ENCODE measurements around the gene SPTLC3. TPM values are rescaled to one million over a fixed set of nuclear protein-coding genes. Genes with fewer than 3 reads are reported as not detected.

Gene SPTLC3
- total and polyA plus RNA-seq, 3 experiments from 2014 or later: 1.7 TPM; not detected in 2

GRCh38 chr20:13068336-13068735 lies 59.6 kb downstream of the SPTLC3 start:
- Mint-ChIP-seq H3K27ac (no peak overlapping the region), H3K4me3 (no peak overlapping the region), H3K36me3 (peaks cover 0 to 9% (median 1%) of the 10 kb centered on the region in 3 donors), H3K9me3 (peaks cover 2 to 11% (median 10%) of the 10 kb centered on the region in 5 donors), H3K4me1 (no peaks in the 10 kb centered on the region), H3K27me3 (peaks cover 1 to 8% of the 10 kb centered on the region in 2 donors)
- no peaks in the 10 kb centered on the region for H3K27me3 ChIP-seq (ENCODE audit: insufficient read depth, low read length, poor library complexity, severe bottlenecking)
- no peaks in the 10 kb centered on the region for H3K4me1 ChIP-seq (ENCODE audit: insufficient read depth, low read length)
- no peaks in the 10 kb centered on the region for H3K9me3 ChIP-seq (ENCODE audit: low read length)
- H3K27ac ChIP-seq (ENCODE audit: low read depth, low read length): no peak overlapping the region
- no peak overlapping the region for H3K4me3 ChIP-seq (ENCODE audit: low read length)
- no peak for DNase-seq
- ChIA-PET CTCF (no interaction called here), POLR2A (no interaction called here)
- H3K36me3 ChIP-seq (ENCODE audit: insufficient read depth, low read length): no peaks in the 10 kb centered on the region

- ChIA-PET CTCF (no interaction called here), POLR2A (no interaction called here)
- Histone ChIP-seq H3K27me3 (ENCODE audit: insufficient read depth, low read length, poor library complexity, severe bottlenecking) (no peaks in the 10 kb centered on the region), H3K4me1 (ENCODE audit: insufficient read depth, low read length) (no peaks in the 10 kb centered on the region), H3K36me3 (ENCODE audit: insufficient read depth, low read length) (no peaks in the 10 kb centered on the region), H3K9me3 (ENCODE audit: low read length) (no peaks in the 10 kb centered on the region), H3K4me3 (ENCODE audit: low read length) (no peak overlapping the region), H3K27ac (ENCODE audit: low read depth, low read length) (no peak overlapping the region)
- H3K27ac Mint-ChIP-seq: no peak overlapping the region
- no peaks in the 10 kb centered on the region for H3K9me3 Mint-ChIP-seq
- H3K4me3 Mint-ChIP-seq: no peak overlapping the region
- no peaks in the 10 kb centered on the region for H3K27me3 Mint-ChIP-seq
- no peaks in the 10 kb centered on the region for H3K4me1 Mint-ChIP-seq
- no peaks in the 10 kb centered on the region for H3K36me3 Mint-ChIP-seq
- no peak for DNase-seq
These were observed 73.1 kb downstream of the SPTLC3 start for GRCh38 chr20:13081877-13082276.

- no peaks in the 10 kb centered on the region for H3K36me3 ChIP-seq (ENCODE audit: insufficient read depth, low read length)
- no peaks in the 10 kb centered on the region for H3K36me3 Mint-ChIP-seq
- no peaks in the 10 kb centered on the region for H3K9me3 ChIP-seq (ENCODE audit: low read length)
- DNase-seq: no peak
- ChIA-PET CTCF (no interaction called here), POLR2A (no interaction called here)
- H3K4me1 ChIP-seq (ENCODE audit: insufficient read depth, low read length): no peaks in the 10 kb centered on the region
- H3K4me3 ChIP-seq (ENCODE audit: low read length): no peak overlapping the region
- H3K27me3 ChIP-seq (ENCODE audit: insufficient read depth, low read length, poor library complexity, severe bottlenecking): no peaks in the 10 kb centered on the region
- no peak overlapping the region for H3K4me3 Mint-ChIP-seq
- no peak overlapping the region for H3K27ac ChIP-seq (ENCODE audit: low read depth, low read length)
- no peaks in the 10 kb centered on the region for H3K4me1 Mint-ChIP-seq
- no peaks in the 10 kb centered on the region for H3K27me3 Mint-ChIP-seq
- no peak overlapping the region for H3K27ac Mint-ChIP-seq
- H3K9me3 Mint-ChIP-seq: no peaks in the 10 kb centered on the region
These were observed 73.6 kb downstream of the SPTLC3 start for GRCh38 chr20:13082378-13082777.

- CTCF ChIA-PET: no interaction called here
- DNase-seq: no peak
- no peaks in the 10 kb centered on the region for H3K36me3 ChIP-seq (ENCODE audit: insufficient read depth, low read length)
- no peaks in the 10 kb centered on the region for H3K9me3 Mint-ChIP-seq
- H3K27ac ChIP-seq (ENCODE audit: low read depth, low read length): no peak overlapping the region
- no peaks in the 10 kb centered on the region for H3K9me3 ChIP-seq (ENCODE audit: low read length)
- H3K4me3 Mint-ChIP-seq: no peak overlapping the region
- POLR2A ChIA-PET: no interaction called here
- H3K4me1 ChIP-seq (ENCODE audit: insufficient read depth, low read length): no peaks in the 10 kb centered on the region
- no peaks in the 10 kb centered on the region for H3K27me3 Mint-ChIP-seq
- no peaks in the 10 kb centered on the region for H3K36me3 Mint-ChIP-seq
- H3K4me3 ChIP-seq (ENCODE audit: low read length): no peak overlapping the region
- no peaks in the 10 kb centered on the region for H3K4me1 Mint-ChIP-seq
- no peak overlapping the region for H3K27ac Mint-ChIP-seq
- no peaks in the 10 kb centered on the region for H3K27me3 ChIP-seq (ENCODE audit: insufficient read depth, low read length, poor library complexity, severe bottlenecking)
These were observed 76.5 kb downstream of the SPTLC3 start for GRCh38 chr20:13085275-13085674.

- Mint-ChIP-seq H3K4me3 (no peak overlapping the region), H3K9me3 (no peaks in the 10 kb centered on the region), H3K36me3 (peaks cover 0 to 1% (median 0%) of the 10 kb centered on the region in 3 donors), H3K27me3 (peaks cover 0 to 2% of the 10 kb centered on the region in 2 donors), H3K27ac (no peak overlapping the region), H3K4me1 (no peaks in the 10 kb centered on the region)
- ChIA-PET POLR2A (no interaction called here), CTCF (no interaction called here)
- H3K27ac ChIP-seq (ENCODE audit: low read depth, low read length): no peak overlapping the region
- H3K4me3 ChIP-seq (ENCODE audit: low read length): no peak overlapping the region
- H3K4me1 ChIP-seq (ENCODE audit: insufficient read depth, low read length): no peaks in the 10 kb centered on the region
- H3K36me3 ChIP-seq (ENCODE audit: insufficient read depth, low read length): no peaks in the 10 kb centered on the region
- no peak for DNase-seq
- no peaks in the 10 kb centered on the region for H3K27me3 ChIP-seq (ENCODE audit: insufficient read depth, low read length, poor library complexity, severe bottlenecking)
- no peaks in the 10 kb centered on the region for H3K9me3 ChIP-seq (ENCODE audit: low read length)
These were observed 81.2 kb downstream of the SPTLC3 start for GRCh38 chr20:13089950-13090469.

- POLR2A ChIA-PET: no interaction called here
- peaks cover 0 to 4% of the 10 kb centered on the region in 2 donors for H3K27me3 Mint-ChIP-seq
These were observed 83.3 kb downstream of the SPTLC3 start for GRCh38 chr20:13092111-13092510.

GRCh38 chr20:13094976-13095375 lies 86.2 kb downstream of the SPTLC3 start:
- no peak overlapping the region for H3K27ac ChIP-seq (ENCODE audit: low read depth, low read length)
- no peak overlapping the region for H3K4me3 ChIP-seq (ENCODE audit: low read length)
- no peaks in the 10 kb centered on the region for H3K9me3 ChIP-seq (ENCODE audit: low read length)
- ChIA-PET CTCF (no interaction called here), POLR2A (no interaction called here)
- H3K27me3 Mint-ChIP-seq: peaks cover 0 to 4% of the 10 kb centered on the region in 2 donors
- no peaks in the 10 kb centered on the region for H3K4me1 Mint-ChIP-seq
- no peaks in the 10 kb centered on the region for H3K4me1 ChIP-seq (ENCODE audit: insufficient read depth, low read length)
- DNase-seq: no peak
- H3K27me3 ChIP-seq (ENCODE audit: insufficient read depth, low read length, poor library complexity, severe bottlenecking): no peaks in the 10 kb centered on the region
- H3K4me3 Mint-ChIP-seq: no peak overlapping the region
- H3K9me3 Mint-ChIP-seq: no peaks in the 10 kb centered on the region
- peaks cover 0 to 1% (median 0%) of the 10 kb centered on the region in 3 donors for H3K36me3 Mint-ChIP-seq
- H3K27ac Mint-ChIP-seq: no peak overlapping the region
- no peaks in the 10 kb centered on the region for H3K36me3 ChIP-seq (ENCODE audit: insufficient read depth, low read length)

More at GRCh38 chr20:13092111-13092510, 83.3 kb downstream of the SPTLC3 start:
- no peaks in the 10 kb centered on the region for H3K27me3 ChIP-seq (ENCODE audit: insufficient read depth, low read length, poor library complexity, severe bottlenecking)
- H3K27ac Mint-ChIP-seq: no peak overlapping the region
- H3K36me3 Mint-ChIP-seq: peaks cover 0 to 1% (median 0%) of the 10 kb centered on the region in 3 donors
- no peak overlapping the region for H3K4me3 Mint-ChIP-seq
- H3K9me3 Mint-ChIP-seq: no peaks in the 10 kb centered on the region
- no peaks in the 10 kb centered on the region for H3K9me3 ChIP-seq (ENCODE audit: low read length)
- CTCF ChIA-PET: no interaction called here
- H3K4me3 ChIP-seq (ENCODE audit: low read length): no peak overlapping the region
- H3K4me1 Mint-ChIP-seq: no peaks in the 10 kb centered on the region
- H3K27ac ChIP-seq (ENCODE audit: low read depth, low read length): no peak overlapping the region
- H3K36me3 ChIP-seq (ENCODE audit: insufficient read depth, low read length): no peaks in the 10 kb centered on the region
- no peaks in the 10 kb centered on the region for H3K4me1 ChIP-seq (ENCODE audit: insufficient read depth, low read length)
- no peak for DNase-seq

GRCh38 chr20:13098720-13099355 lies 90.1 kb downstream of the SPTLC3 start:
- Mint-ChIP-seq H3K4me3 (no peak overlapping the region), H3K9me3 (no peaks in the 10 kb centered on the region), H3K27me3 (peaks cover 0 to 8% of the 10 kb centered on the region in 2 donors), H3K27ac (no peak overlapping the region), H3K4me1 (no peaks in the 10 kb centered on the region), H3K36me3 (no peaks in the 10 kb centered on the region)
- Histone ChIP-seq H3K4me1 (ENCODE audit: insufficient read depth, low read length) (no peaks in the 10 kb centered on the region), H3K9me3 (ENCODE audit: low read length) (no peaks in the 10 kb centered on the region), H3K27ac (ENCODE audit: low read depth, low read length) (no peak overlapping the region), H3K36me3 (ENCODE audit: insufficient read depth, low read length) (no peaks in the 10 kb centered on the region), H3K4me3 (ENCODE audit: low read length) (no peak overlapping the region), H3K27me3 (ENCODE audit: insufficient read depth, low read length, poor library complexity, severe bottlenecking) (no peaks in the 10 kb centered on the region)
- ChIA-PET POLR2A (no interaction called here), CTCF (no interaction called here)
- DNase-seq: no peak
